Measurements from ENCODE around the gene USP34.
"Not testable (repeated sequence)": the region's sequence is repeated elsewhere in the genome, so short reads cannot be mapped to it uniquely, and the experiment has no call there.

Gene USP34

GRCh38 chr2:61476929-61477589 is 6.2 kb upstream of the USP34 start:
- H3K9me3 ChIP-seq (ENCODE audit: insufficient read depth, low read depth, low read length); H3K4me1 ChIP-seq (ENCODE audit: insufficient read depth, low read length); H3K9ac ChIP-seq (ENCODE audit: low read depth, low read length); H3K27me3 ChIP-seq (ENCODE audit: insufficient read depth, low read length); H3K4me3 ChIP-seq (ENCODE audit: low read length); H3K27ac ChIP-seq (ENCODE audit: low read length): not testable (repeated sequence)
- H3K36me3 ChIP-seq (ENCODE audit: insufficient read depth, low read depth, low read length): peaks cover 49% of the 10 kb centered on the region

- peak overlapping the region; percentile 94 for H3K4me3 ChIP-seq (ENCODE audit: low read length)
- H3K27me3 ChIP-seq (ENCODE audit: insufficient read depth, low read length): no peaks in the 10 kb centered on the region
- no peaks in the 10 kb centered on the region for H3K9me3 ChIP-seq (ENCODE audit: insufficient read depth, low read depth, low read length)
- peak overlapping the region; percentile 93 for H3K27ac ChIP-seq (ENCODE audit: low read length)
- peak overlapping the region; percentile 99 for H3K9ac ChIP-seq (ENCODE audit: low read depth, low read length)
- H3K36me3 ChIP-seq (ENCODE audit: insufficient read depth, low read depth, low read length): peaks cover 16% of the 10 kb centered on the region
- H3K4me1 ChIP-seq (ENCODE audit: insufficient read depth, low read length): no peaks in the 10 kb centered on the region
Observed at GRCh38 chr2:61471905-61472805, 1.3 kb upstream of the USP34 start.

- peak overlapping the region; percentile 48 for H3K27ac ChIP-seq (ENCODE audit: low read length)
- peaks cover 15% of the 10 kb centered on the region; the same call in 1 of the 2 replicates for H3K36me3 ChIP-seq (ENCODE audit: insufficient read depth, low read depth, low read length)
- peak overlapping the region; percentile 93 for H3K9ac ChIP-seq (ENCODE audit: low read depth, low read length)
- H3K4me3 ChIP-seq (ENCODE audit: low read length): peak overlapping the region; percentile 89
- H3K4me1 ChIP-seq (ENCODE audit: insufficient read depth, low read length): no peaks in the 10 kb centered on the region
- no peaks in the 10 kb centered on the region for H3K9me3 ChIP-seq (ENCODE audit: insufficient read depth, low read depth, low read length)
- no peaks in the 10 kb centered on the region for H3K27me3 ChIP-seq (ENCODE audit: insufficient read depth, low read length)
Observed at GRCh38 chr2:61470122-61470951, 550 bp downstream of the USP34 start.

GRCh38 chr2:61469424-61470121 is 1.3 kb downstream of the USP34 start:
- Histone ChIP-seq H3K36me3 (ENCODE audit: insufficient read depth, low read depth, low read length) (peaks cover 15% of the 10 kb centered on the region; the same call in 1 of the 2 replicates), H3K27ac (ENCODE audit: low read length) (peak overlapping the region; percentile 48), H3K9ac (ENCODE audit: low read depth, low read length) (peak overlapping the region; percentile 93), H3K9me3 (ENCODE audit: insufficient read depth, low read depth, low read length) (no peaks in the 10 kb centered on the region), H3K4me3 (ENCODE audit: low read length) (peak overlapping the region; percentile 89), H3K27me3 (ENCODE audit: insufficient read depth, low read length) (no peaks in the 10 kb centered on the region), H3K4me1 (ENCODE audit: insufficient read depth, low read length) (no peaks in the 10 kb centered on the region)

- not testable (repeated sequence) for H3K27ac ChIP-seq (ENCODE audit: low read length); H3K4me3 ChIP-seq (ENCODE audit: low read length); H3K9ac ChIP-seq (ENCODE audit: low read depth, low read length); H3K27me3 ChIP-seq (ENCODE audit: insufficient read depth, low read length); H3K4me1 ChIP-seq (ENCODE audit: insufficient read depth, low read length); H3K9me3 ChIP-seq (ENCODE audit: insufficient read depth, low read depth, low read length)
- H3K36me3 ChIP-seq (ENCODE audit: insufficient read depth, low read depth, low read length): peaks cover 15% of the 10 kb centered on the region; the same call in 1 of the 2 replicates
Observed at GRCh38 chr2:61468231-61468630, 2.7 kb downstream of the USP34 start.

GRCh38 chr2:61465045-61465444 is 5.8 kb downstream of the USP34 start:
- no peak overlapping the region for H3K4me3 ChIP-seq (ENCODE audit: low read length)
- H3K9me3 ChIP-seq (ENCODE audit: insufficient read depth, low read depth, low read length): no peaks in the 10 kb centered on the region
- peaks cover 4% of the 10 kb centered on the region; the same call in 1 of the 2 replicates for H3K4me1 ChIP-seq (ENCODE audit: insufficient read depth, low read length)
- H3K9ac ChIP-seq (ENCODE audit: low read depth, low read length): no peak overlapping the region
- H3K36me3 ChIP-seq (ENCODE audit: insufficient read depth, low read depth, low read length): peaks cover 15% of the 10 kb centered on the region; the same call in 1 of the 2 replicates
- no peaks in the 10 kb centered on the region for H3K27me3 ChIP-seq (ENCODE audit: insufficient read depth, low read length)
- no peak overlapping the region for H3K27ac ChIP-seq (ENCODE audit: low read length)

GRCh38 chr2:61463769-61464475 is 7.0 kb downstream of the USP34 start:
- Histone ChIP-seq H3K9ac (ENCODE audit: low read depth, low read length) (no peak overlapping the region), H3K9me3 (ENCODE audit: insufficient read depth, low read depth, low read length) (no peaks in the 10 kb centered on the region), H3K4me3 (ENCODE audit: low read length) (no peak overlapping the region), H3K27me3 (ENCODE audit: insufficient read depth, low read length) (no peaks in the 10 kb centered on the region), H3K36me3 (ENCODE audit: insufficient read depth, low read depth, low read length) (peaks cover 15% of the 10 kb centered on the region; the same call in 1 of the 2 replicates), H3K27ac (ENCODE audit: low read length) (no peak overlapping the region), H3K4me1 (ENCODE audit: insufficient read depth, low read length) (peaks cover 4% of the 10 kb centered on the region; the same call in 1 of the 2 replicates)

- no peaks in the 10 kb centered on the region for H3K27me3 ChIP-seq (ENCODE audit: insufficient read depth, low read length)
- no peaks in the 10 kb centered on the region for H3K36me3 ChIP-seq (ENCODE audit: insufficient read depth, low read depth, low read length)
- H3K4me1 ChIP-seq (ENCODE audit: insufficient read depth, low read length): peaks cover 4% of the 10 kb centered on the region; the same call in 1 of the 2 replicates
- no peak overlapping the region for H3K27ac ChIP-seq (ENCODE audit: low read length)
- no peak overlapping the region for H3K4me3 ChIP-seq (ENCODE audit: low read length)
- H3K9ac ChIP-seq (ENCODE audit: low read depth, low read length): no peak overlapping the region
- H3K9me3 ChIP-seq (ENCODE audit: insufficient read depth, low read depth, low read length): no peaks in the 10 kb centered on the region
Observed at GRCh38 chr2:61461404-61461803, 9.5 kb downstream of the USP34 start.

- Histone ChIP-seq H3K36me3 (ENCODE audit: insufficient read depth, low read depth, low read length) (no peaks in the 10 kb centered on the region), H3K27ac (ENCODE audit: low read length) (no peak overlapping the region), H3K27me3 (ENCODE audit: insufficient read depth, low read length) (no peaks in the 10 kb centered on the region), H3K4me1 (ENCODE audit: insufficient read depth, low read length) (peaks cover 4% of the 10 kb centered on the region; the same call in 1 of the 2 replicates), H3K9me3 (ENCODE audit: insufficient read depth, low read depth, low read length) (no peaks in the 10 kb centered on the region), H3K4me3 (ENCODE audit: low read length) (no peak overlapping the region), H3K9ac (ENCODE audit: low read depth, low read length) (no peak overlapping the region)
Observed at GRCh38 chr2:61460163-61460562, 10.7 kb downstream of the USP34 start.

- Histone ChIP-seq H3K4me3 (ENCODE audit: low read length) (no peak overlapping the region), H3K27ac (ENCODE audit: low read length) (no peak overlapping the region), H3K27me3 (ENCODE audit: insufficient read depth, low read length) (no peaks in the 10 kb centered on the region), H3K9me3 (ENCODE audit: insufficient read depth, low read depth, low read length) (no peaks in the 10 kb centered on the region), H3K9ac (ENCODE audit: low read depth, low read length) (no peak overlapping the region), H3K4me1 (ENCODE audit: insufficient read depth, low read length) (no peaks in the 10 kb centered on the region), H3K36me3 (ENCODE audit: insufficient read depth, low read depth, low read length) (no peaks in the 10 kb centered on the region)
Observed at GRCh38 chr2:61456746-61457420, 14.0 kb downstream of the USP34 start.

Measured in iPS-20b (cell line).